HG02943 (cell line): ENCODE data around the gene UBA6.
"Not testable (repeated sequence)": the region's sequence is repeated elsewhere in the genome, so short reads cannot be mapped to it uniquely, and the experiment has no call there.

Experiments used
- ATAC-seq: cut with Tn5 transposase; IDR thresholded peaks from one replicate; pipeline ENCODE4 v1.9.1; 2021; ENCODE audit warnings: mild to moderate bottlenecking, low read depth, moderate library complexity; ENCODE audit not compliant: unreplicated experiment

The UBA6 gene

GRCh38 chr4:67680581-67681222 is 20.3 kb downstream of the UBA6 start:
- no peak for ATAC-seq

DNA sequence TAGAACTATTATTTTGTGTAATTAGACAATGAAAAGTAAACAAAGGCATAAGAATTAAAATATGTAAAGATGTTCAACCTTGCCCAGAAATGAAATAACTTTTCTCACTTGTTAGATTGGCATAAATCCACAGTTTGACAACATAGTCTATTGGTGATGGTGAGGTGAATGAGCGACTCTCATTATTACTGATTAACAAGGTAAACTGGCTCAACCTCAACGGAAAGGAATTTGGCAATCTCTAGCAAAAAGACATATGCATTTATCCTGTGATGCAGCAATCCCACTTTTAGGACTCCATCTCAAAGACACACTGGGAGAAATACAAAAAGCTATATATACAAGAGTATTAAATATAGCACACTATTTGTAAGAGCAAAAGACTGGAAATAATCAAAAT is 22.3 kb downstream of the UBA6 start:
- no peak for ATAC-seq

DNA sequence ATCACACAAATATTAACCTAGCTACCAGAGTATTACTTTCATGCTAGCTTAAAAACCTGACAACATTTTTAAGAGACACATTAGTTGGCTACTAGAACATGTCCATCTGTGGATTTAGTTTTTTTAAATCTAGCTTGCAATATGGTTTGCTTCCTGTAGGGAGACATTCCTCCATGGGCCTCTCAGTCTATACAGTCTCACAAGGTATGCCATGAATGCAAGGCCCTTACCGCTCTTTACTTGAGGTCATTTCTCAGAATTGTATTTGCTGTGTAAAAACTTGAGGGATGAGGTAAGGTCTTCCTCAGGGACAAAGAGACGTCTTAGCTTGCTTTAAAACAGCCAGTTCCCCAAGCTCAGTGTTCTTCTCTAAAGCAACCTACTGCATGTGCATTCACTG is 26.9 kb downstream of the UBA6 start:
- ATAC-seq = no peak

- ATAC-seq = no peak
These were observed 32.6 kb downstream of the UBA6 start for GRCh38 chr4:67668315-67668714.

GRCh38 chr4:67660418-67660817 is 40.5 kb downstream of the UBA6 start:
- ATAC-seq = no peak

- ATAC-seq = no peak
These were observed 41.9 kb downstream of the UBA6 start for GRCh38 chr4:67659065-67659464.

DNA sequence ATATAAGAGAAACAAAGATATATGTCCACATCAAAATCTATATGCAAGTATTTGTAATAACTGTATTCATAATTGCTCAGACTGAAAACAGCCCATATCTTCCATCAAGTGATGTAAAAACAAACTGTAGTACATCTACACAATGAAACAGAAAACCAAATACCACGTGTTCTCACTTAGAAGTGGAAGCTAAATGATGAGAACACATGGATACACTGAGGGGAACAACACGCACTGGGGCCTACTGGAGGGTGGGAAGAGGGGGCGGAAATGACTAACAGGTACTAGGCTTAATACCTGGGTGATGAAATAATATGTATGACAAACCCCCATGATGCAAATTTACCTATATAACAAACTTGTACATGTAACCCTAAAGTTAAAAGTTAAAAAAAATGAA is 42.7 kb downstream of the UBA6 start:
- ATAC-seq = no peak

GRCh38 chr4:67651536-67651935 is 49.4 kb downstream of the UBA6 start:
- no peak for ATAC-seq

- no peak for ATAC-seq
These were observed 62.8 kb downstream of the UBA6 start for GRCh38 chr4:67638136-67638535.

GRCh38 chr4:67636978-67637377 is 64.0 kb downstream of the UBA6 start:
- ATAC-seq = not testable (repeated sequence)

- ATAC-seq = no peak
These were observed 65.6 kb downstream of the UBA6 start for GRCh38 chr4:67635331-67635730.

DNA sequence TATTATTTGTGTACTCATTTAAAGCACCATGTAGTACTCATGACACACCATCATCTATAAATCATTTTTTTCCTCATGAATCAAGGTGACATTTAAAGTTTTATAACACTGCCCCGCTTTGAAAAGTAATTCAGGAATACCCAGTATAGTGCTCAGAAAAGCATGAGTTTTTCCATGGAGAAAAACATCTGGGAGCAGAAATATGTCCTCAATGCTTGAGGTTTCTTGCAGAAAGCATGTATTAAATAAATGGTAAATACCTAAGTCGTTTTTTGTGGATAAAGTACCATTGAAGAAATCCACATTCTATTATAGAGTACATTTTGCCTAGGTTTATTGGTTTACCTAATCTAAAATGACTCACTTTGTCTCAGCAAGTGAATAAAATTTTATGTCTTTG is 66.2 kb downstream of the UBA6 start:
- ATAC-seq = no peak

DNA sequence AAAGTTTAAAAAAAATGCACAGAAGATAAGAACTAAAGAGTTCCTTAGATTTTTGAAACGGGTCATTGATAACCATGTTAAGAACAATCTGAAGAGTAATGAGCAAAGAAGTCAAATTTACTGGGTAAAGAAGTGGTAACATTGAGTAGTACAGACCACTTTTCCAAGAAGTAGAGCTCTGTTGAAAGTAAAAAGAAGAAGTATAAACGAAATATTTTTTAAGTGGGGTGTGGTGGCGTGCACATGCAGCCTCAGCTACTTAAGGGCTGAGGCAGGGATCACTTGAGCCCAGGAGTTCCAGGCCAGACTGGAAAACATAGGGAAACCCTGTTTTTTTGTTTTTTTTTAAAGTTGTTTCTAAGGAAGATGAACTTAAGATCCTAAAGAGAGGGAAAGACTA is 68.5 kb downstream of the UBA6 start:
- ATAC-seq = no peak

GRCh38 chr4:67624939-67625338 is 76.0 kb downstream of the UBA6 start:
- ATAC-seq = no peak

GRCh38 chr4:67616478-67616877 is 84.5 kb downstream of the UBA6 start:
- no peak for ATAC-seq

DNA sequence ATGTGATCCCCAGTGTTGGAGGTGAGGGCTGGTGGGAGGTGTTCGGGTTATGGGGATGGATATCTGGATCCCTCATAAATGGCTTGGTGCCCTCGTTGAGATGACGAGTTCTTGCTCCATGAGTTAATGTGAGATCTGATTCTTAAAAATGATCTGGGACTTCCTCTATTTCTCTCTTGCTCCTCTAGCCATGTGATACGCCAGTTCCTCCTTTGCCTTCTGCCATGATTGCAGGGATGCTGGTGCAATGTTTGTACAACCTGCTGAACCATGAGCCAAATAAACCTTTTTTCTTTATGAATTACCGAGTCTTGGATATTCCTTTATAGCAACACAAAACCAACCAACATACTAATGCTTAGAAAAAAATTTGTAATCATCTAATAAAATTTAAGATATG is 85.8 kb downstream of the UBA6 start:
- no peak for ATAC-seq

GRCh38 chr4:67614186-67614585 is 86.8 kb downstream of the UBA6 start:
- ATAC-seq = no peak

DNA sequence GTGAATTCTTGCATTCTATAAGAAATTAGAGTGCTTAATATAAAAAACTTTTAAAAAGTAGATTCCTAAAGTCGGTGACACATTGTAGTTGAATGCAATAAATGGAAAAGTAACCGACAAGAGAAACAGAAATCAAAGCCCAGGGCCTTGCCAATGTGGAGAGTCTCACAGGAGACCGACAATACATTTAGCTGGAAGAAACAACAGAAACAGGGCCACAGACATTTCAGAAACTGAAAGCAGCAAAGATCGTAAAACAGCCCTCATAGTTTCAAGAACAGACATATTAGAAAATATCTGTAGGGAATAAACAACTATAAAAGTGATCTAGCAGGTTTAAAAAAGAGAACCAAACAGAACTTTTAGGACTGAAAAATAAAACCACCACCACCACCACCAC is 92.9 kb downstream of the UBA6 start:
- no peak for ATAC-seq

- no peak for ATAC-seq
These were observed 96.2 kb downstream of the UBA6 start for GRCh38 chr4:67604749-67605148.

GRCh38 chr4:67604029-67604381 is 97.0 kb downstream of the UBA6 start:
- ATAC-seq = no peak

- ATAC-seq = no peak
These were observed 97.5 kb downstream of the UBA6 start for GRCh38 chr4:67603310-67604028.

GRCh38 chr4:67593741-67594175 is 107.2 kb downstream of the UBA6 start:
- no peak for ATAC-seq
